Muscle layer of duodenum (tissue), 2 donors: ENCODE measurements around the gene CNTN5.

Experiments
- H3K27ac ChIP-seq: one replicate; pipeline ENCODE4 v1.7.0; 2013; ENCODE audit warnings: mild to moderate bottlenecking, low read length
- H3K27me3 ChIP-seq: one replicate; pipeline ENCODE4 v1.7.0; 2013; ENCODE audit warnings: low read depth, mild to moderate bottlenecking, control low read depth, low read length
- H3K36me3 ChIP-seq, 2 donors: one replicate each; pipeline ENCODE4 v1.7.0; 2013; ENCODE audit warnings: low read length in 2 of 2, control low read depth in 1 of 2, mild to moderate bottlenecking in 1 of 2; ENCODE audit not compliant: insufficient read depth in 2 of 2, control insufficient read depth in 1 of 2
- H3K4me1 ChIP-seq, 2 donors: one replicate each; pipeline ENCODE4 v1.7.0; 2013; ENCODE audit warnings: low read length in 2 of 2, mild to moderate bottlenecking in 2 of 2, control low read depth in 1 of 2, moderate library complexity in 1 of 2; ENCODE audit not compliant: insufficient read depth in 2 of 2, control insufficient read depth in 1 of 2
- H3K4me3 ChIP-seq, 2 donors: one replicate each; pipeline ENCODE4 v1.7.0; 2013; ENCODE audit warnings: low read length in 2 of 2, low read depth in 1 of 2, mild to moderate bottlenecking in 1 of 2
- H3K9me3 ChIP-seq, 2 donors: one replicate each; pipeline ENCODE4 v1.7.0; 2013; ENCODE audit warnings: low read length in 2 of 2, control low read depth in 1 of 2, mild to moderate bottlenecking in 1 of 2; ENCODE audit not compliant: control insufficient read depth in 1 of 2
- donor health status: healthy.

Gene CNTN5

DNA sequence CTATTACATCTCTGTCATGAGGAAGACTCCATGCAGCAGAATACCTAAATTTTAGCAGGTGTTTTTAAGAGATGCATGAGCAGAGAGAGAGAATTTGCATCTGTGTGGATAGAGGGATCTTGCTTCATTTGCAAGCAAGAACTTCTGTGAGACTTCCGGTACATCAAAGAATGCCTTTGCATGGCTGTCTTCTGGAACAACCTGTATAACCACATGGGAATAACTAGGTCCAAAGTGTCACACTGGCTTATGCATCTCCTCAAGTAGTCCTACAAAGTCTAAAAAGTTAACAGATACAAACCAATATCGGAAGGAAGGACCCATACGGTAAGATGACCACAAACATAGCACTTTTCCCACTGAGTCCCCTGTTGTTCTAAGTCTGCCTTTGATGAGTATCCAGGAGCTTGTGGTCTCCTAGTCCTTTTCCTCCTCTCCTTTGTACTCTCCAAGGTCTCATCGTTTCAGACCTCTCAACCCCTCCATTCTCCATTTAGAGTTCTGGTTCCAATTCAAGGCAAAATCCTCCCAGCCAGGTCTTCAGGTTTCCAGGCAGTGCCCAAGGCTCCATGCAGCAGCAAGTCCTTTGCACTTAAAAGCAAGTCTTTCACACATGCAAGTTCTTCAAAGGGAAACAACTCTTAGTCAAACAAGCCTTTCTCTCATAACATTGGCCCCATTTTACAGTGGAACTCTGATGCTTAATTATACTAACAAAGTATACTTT, 1084.7 kb downstream of the CNTN5 start:
- H3K27ac ChIP-seq, result no peak overlapping the region
- no peaks in the 10 kb centered on the region for H3K27me3 ChIP-seq
- no peaks in the 10 kb centered on the region for H3K36me3 ChIP-seq
- H3K4me1 ChIP-seq, result no peaks in the 10 kb centered on the region
- no peaks in the 10 kb centered on the region for H3K9me3 ChIP-seq
- H3K4me3 ChIP-seq, result no peak overlapping the region

DNA sequence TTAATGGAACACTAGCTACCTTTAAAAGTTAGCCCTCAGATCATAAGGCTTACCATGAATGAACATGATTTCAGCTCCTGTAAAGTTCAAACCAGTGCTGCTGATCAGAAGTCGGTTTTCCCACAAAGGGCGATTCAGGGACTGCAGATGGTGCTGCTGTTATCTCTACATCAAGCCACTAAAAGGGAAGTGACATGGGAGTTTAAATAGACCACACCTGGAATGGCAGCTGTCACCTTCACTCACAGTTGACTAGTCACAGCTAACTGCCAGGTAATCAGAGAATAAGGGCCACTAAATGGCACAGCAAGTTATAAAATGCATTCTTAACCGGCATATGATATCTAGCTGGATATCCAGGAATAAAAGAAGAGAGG, 1085.2 kb downstream of the CNTN5 start:
- Histone ChIP-seq H3K4me3 (no peak overlapping the region), H3K27me3 (no peaks in the 10 kb centered on the region), H3K27ac (no peak overlapping the region), H3K36me3 (no peaks in the 10 kb centered on the region), H3K9me3 (no peaks in the 10 kb centered on the region), H3K4me1 (no peaks in the 10 kb centered on the region)

DNA sequence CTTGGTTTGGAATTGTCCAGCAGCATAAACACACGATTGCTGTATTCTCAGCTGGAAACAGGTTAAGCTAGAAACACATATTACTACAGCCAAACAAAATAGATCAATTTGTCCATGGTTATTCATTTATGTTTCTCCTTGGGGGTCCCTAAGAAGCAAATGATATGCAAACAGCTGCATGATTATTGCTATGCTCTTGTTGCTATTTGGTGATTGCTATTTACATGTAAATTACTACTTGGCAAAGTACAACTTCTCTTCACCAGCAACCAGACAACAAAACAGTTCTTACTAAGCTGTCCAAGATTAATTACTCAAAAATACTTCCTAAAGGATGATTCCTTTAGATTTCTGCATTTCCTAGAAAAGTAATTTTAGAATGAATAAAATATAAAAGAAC, 1098.4 kb downstream of the CNTN5 start:
- no peaks in the 10 kb centered on the region for H3K4me1 ChIP-seq
- H3K27me3 ChIP-seq, result no peaks in the 10 kb centered on the region
- no peak overlapping the region for H3K4me3 ChIP-seq
- H3K36me3 ChIP-seq, result no peaks in the 10 kb centered on the region
- no peak overlapping the region for H3K27ac ChIP-seq
- no peaks in the 10 kb centered on the region for H3K9me3 ChIP-seq

DNA sequence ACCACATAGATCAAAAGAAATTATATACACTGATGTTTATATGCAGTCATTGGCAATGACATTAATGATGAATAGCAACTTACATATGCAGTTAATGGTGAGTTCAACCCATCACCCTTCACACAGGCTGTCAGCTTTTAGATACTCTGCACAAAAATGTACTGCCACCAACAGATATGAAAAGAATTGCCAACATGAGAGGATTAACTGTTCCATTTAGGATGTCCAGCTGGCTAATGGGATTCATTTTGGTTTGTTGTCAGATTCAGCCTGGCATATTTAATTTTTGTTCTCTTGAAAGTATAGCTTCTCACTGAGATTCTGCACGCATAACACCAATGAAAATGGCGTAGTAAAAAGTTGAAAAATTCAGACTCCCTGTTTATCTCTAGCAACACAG, 1112.4 kb downstream of the CNTN5 start:
- H3K9me3 ChIP-seq, result no peaks in the 10 kb centered on the region
- no peaks in the 10 kb centered on the region for H3K27me3 ChIP-seq
- no peak overlapping the region for H3K4me3 ChIP-seq
- no peaks in the 10 kb centered on the region for H3K4me1 ChIP-seq
- no peaks in the 10 kb centered on the region for H3K36me3 ChIP-seq
- no peak overlapping the region for H3K27ac ChIP-seq

DNA sequence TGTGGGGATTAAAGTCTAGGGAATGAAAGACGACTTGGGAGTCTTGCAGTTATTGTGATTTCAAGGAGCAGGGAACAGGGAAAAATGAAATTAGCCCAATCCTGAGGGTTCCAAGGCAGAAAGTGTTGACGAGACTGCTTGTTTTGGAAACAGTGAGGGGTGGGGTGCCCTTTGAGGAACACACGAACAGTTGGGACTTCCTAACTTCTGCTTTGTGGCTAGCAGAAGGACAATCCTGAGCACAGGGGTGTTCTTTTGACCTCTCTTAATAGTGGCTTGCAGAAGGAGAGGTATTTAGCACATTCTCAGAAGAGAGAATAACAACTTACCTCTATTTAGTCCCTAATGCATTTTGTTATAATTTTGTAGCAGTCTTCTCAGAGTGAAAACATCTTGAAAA, 1120.5 kb downstream of the CNTN5 start:
- H3K4me1 ChIP-seq, result no peaks in the 10 kb centered on the region
- no peak overlapping the region for H3K4me3 ChIP-seq
- no peaks in the 10 kb centered on the region for H3K27me3 ChIP-seq
- no peaks in the 10 kb centered on the region for H3K36me3 ChIP-seq
- no peak overlapping the region for H3K27ac ChIP-seq
- H3K9me3 ChIP-seq, result no peaks in the 10 kb centered on the region

DNA sequence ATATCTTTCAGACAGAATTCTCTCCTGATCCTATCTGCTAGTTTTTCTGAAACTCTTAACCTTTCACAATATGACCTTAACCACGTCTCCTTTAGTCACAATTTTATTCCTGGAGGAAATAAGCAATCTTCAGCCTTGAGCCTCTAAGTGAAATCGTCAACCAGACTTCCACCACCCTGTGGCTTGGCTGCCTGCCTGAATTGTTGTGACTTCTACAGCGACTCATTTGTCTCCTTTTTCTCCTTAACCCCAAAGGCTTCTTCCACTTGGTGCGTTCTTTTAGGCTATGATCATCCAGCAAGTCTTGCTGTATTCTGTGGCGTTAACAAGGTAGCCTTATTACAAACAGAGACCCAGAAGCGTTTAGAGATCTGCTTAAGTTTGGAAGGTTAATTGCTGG, 1131.2 kb downstream of the CNTN5 start:
- no peaks in the 10 kb centered on the region for H3K4me1 ChIP-seq
- peaks cover 0 to 4% of the 10 kb centered on the region in 2 donors for H3K9me3 ChIP-seq
- H3K27me3 ChIP-seq, result no peaks in the 10 kb centered on the region
- H3K4me3 ChIP-seq, result no peak overlapping the region
- no peak overlapping the region for H3K27ac ChIP-seq
- no peaks in the 10 kb centered on the region for H3K36me3 ChIP-seq

DNA sequence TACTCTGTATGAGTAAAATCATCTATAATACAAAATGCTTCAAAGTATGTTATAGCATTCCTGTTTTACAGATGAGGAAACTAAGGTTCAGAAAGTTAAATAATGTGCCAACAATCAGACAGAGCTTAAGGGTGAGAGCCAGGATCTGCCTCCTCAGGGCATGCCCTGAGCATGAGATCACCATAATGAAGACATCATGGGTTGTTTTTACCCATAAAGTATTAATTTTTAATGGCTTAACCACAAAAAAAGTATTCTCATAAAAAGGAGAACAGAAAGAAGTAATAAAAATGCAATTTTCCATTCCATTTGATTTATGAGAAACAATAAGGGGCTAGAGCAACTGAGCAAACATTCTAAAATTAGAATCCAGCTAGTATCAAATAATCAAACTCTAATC, 1132.0 kb downstream of the CNTN5 start:
- no peaks in the 10 kb centered on the region for H3K36me3 ChIP-seq
- H3K27ac ChIP-seq, result no peak overlapping the region
- H3K4me1 ChIP-seq, result no peaks in the 10 kb centered on the region
- no peaks in the 10 kb centered on the region for H3K27me3 ChIP-seq
- peaks cover 0 to 4% of the 10 kb centered on the region in 2 donors for H3K9me3 ChIP-seq
- no peak overlapping the region for H3K4me3 ChIP-seq

DNA sequence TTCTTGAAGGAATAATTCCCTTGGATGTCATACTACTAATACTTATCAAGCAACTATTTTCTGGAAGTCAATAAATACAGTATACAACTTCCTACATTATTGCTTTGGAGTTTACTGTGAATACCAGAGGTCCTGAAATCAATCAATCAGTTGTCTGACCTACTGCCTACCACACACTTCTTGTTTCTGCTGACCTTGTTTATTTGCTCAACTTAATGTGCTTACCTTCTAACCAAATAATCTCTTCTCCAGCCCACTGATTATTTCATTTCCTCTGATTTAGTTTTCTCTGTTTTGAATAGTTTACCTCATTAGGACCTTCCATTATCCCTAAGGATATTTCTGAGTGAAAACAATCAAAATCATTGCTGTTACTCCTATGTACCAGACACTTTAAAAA, 1142.7 kb downstream of the CNTN5 start:
- no peaks in the 10 kb centered on the region for H3K27me3 ChIP-seq
- H3K36me3 ChIP-seq, result no peaks in the 10 kb centered on the region
- no peaks in the 10 kb centered on the region for H3K9me3 ChIP-seq
- no peak overlapping the region for H3K27ac ChIP-seq
- H3K4me1 ChIP-seq, result no peaks in the 10 kb centered on the region
- H3K4me3 ChIP-seq, result no peak overlapping the region

DNA sequence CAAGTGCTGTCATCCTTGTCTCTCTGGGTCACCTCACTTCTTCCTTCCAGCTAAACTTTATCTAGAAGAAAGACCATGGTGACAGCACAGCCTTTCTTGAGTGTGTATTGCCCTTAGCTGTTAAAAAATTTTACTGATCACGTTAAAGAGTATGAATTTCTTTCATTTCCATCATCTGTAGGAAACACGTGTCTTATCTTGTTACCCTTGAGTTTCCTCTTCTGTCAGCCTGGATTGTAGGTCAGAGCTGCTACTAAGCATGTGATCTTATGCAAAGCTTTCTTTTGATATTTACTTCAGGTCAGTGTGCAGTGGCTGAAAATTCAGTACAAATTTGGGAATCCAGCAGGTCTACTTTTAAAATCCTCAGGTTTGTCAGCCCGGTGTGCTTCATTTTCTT, 1154.1 kb downstream of the CNTN5 start:
- Histone ChIP-seq H3K36me3 (no peaks in the 10 kb centered on the region), H3K4me1 (no peaks in the 10 kb centered on the region), H3K9me3 (no peaks in the 10 kb centered on the region), H3K27me3 (no peaks in the 10 kb centered on the region), H3K27ac (no peak overlapping the region), H3K4me3 (no peak overlapping the region)

DNA sequence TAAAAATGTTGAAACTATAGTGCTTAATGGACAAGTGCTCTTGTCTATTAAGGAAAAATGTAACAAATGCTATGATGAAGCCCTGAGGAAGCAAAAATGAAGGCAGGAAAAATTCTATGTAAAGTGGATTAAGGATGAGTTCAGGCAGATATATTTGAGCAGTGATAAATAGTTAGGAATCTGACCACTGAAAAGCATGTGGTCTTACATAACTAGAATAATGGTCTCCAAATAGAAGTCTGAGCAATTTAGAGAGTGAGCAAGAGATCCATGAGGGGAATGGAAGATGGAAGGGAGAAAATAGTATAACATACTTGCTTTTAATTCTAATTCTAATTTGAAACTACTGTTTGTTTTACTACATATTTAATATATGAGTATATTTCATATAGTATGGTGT, 1155.7 kb downstream of the CNTN5 start:
- Histone ChIP-seq H3K4me1 (no peaks in the 10 kb centered on the region), H3K27ac (no peak overlapping the region), H3K9me3 (no peaks in the 10 kb centered on the region), H3K36me3 (no peaks in the 10 kb centered on the region), H3K27me3 (no peaks in the 10 kb centered on the region), H3K4me3 (no peak overlapping the region)

DNA sequence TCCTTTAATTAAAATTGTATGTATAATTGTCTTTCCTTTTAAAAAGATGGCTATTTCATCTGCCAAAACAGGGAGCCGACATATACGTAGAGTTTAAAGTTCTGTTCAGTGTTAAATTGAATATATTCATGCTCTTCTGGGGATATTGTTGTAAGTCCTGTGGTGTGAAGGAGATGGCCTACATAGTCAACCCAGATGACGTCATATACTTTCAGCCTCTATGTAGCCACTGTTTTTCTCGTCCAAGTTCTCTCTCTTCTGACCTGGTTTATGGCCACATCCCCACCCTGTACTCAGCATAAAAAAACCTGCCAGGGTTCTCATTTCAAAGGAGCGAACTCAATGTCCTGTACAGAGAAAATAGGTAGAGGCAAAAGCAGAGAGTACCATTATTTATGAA, 1156.9 kb downstream of the CNTN5 start:
- Histone ChIP-seq H3K36me3 (no peaks in the 10 kb centered on the region), H3K4me1 (no peaks in the 10 kb centered on the region), H3K4me3 (no peak overlapping the region), H3K27ac (no peak overlapping the region), H3K9me3 (no peaks in the 10 kb centered on the region), H3K27me3 (no peaks in the 10 kb centered on the region)

DNA sequence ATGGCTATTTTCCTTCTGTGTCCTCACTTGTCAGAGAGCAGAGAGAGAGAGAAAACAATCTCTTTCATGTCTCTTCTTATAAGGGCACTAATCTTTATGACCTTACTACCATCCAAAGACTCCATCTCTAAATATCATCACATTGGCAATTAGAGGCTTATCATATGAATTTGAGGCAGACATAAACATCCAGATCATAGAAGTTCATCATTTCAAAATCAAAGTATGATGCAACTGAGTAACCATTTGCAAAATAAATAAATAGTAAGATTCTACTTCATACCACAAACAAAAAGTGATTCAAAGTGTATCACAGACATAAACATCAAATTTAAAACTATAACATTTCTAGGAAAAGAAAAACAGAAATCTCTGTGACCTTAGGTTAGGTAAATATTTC, 1161.6 kb downstream of the CNTN5 start:
- no peak overlapping the region for H3K27ac ChIP-seq
- H3K36me3 ChIP-seq, result no peaks in the 10 kb centered on the region
- no peaks in the 10 kb centered on the region for H3K4me1 ChIP-seq
- no peaks in the 10 kb centered on the region for H3K27me3 ChIP-seq
- no peak overlapping the region for H3K4me3 ChIP-seq
- H3K9me3 ChIP-seq, result no peaks in the 10 kb centered on the region
